ENCODE measurements around the gene MT1B. TPM values are rescaled to one million over a fixed set of nuclear protein-coding genes. Genes with fewer than 3 reads are reported as not detected.
A peak's percentile ranks its signal among the peaks of the same experiment; 100 is the strongest.

MT1B gene
- total and polyA plus RNA-seq, 2 of the 13 experiments (the other 11 are each of a cell fraction or from before 2014, with no cell fraction given): 0.89 TPM; not detected in 1

DNA sequence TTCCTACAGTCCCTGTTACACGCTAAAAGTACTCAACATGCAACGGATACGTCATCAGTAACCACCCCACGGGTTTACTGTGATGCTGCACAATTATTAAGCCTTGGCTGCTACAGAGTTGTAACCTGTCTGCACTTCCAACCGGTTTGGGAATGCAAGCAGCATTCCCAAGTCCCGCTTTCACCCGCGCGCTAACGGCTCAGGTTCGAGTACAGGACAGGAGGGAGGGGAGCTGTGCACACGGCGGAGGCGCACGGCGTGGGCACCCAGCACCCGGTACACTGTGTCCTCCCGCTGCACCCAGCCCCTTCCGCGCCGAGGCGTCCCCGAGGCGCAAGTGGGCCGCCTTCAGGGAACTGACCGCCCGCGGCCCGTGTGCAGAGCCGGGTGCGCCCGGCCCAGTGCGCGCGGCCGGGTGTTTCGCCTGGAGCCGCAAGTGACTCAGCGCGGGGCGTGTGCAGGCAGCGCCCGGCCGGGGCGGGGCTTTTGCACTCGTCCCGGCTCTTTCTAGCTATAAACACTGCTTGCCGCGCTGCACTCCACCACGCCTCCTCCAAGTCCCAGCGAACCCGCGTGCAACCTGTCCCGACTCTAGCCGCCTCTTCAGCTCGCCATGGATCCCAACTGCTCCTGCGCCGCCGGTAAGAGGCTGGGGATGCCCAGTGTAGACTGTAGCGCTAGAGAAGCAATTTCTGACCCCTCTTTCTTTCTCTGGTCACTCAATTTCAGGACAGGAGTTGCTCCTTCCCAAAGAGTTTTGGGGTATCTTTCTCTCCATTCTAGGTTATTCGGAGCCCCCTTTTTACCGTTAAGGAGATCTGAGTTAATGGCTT, 43.4 kb upstream of the MT1B start, which contains the start of gene MT2A (continued):
- TF ChIP-seq GMEB1 (CRISPR knock-in tag; IDR thresholded peaks at IDR 0.05; ENCODE audit: borderline replicate concordance) (peak; percentile 49; the same call in 1 of the 2 replicates), ZNF335 (CRISPR knock-in tag; IDR thresholded peaks at IDR 0.05) (no peak; the same call in 1 of the 2 replicates), CBX5 (CRISPR knock-in tag; IDR thresholded peaks at IDR 0.05; ENCODE audit: borderline replicate concordance) (no peak), STAT5B (CRISPR knock-in tag; IDR thresholded peaks at IDR 0.05) (peak; percentile 83), SRSF9 (IDR thresholded peaks at IDR 0.05; ENCODE audit: borderline replicate concordance, insufficient read depth, low read depth, low read length, poor library complexity, severe bottlenecking) (no peak), ZNF607 (CRISPR knock-in tag; IDR thresholded peaks at IDR 0.05; ENCODE audit: borderline replicate concordance) (peak; percentile 89; the same call in 1 of the 2 replicates), LRRFIP1 (CRISPR knock-in tag; conservative IDR thresholded peaks at IDR 0.05) (no peak), ZNF556 (CRISPR knock-in tag; IDR thresholded peaks at IDR 0.05; ENCODE audit: borderline replicate concordance) (peak; percentile 55; the same call in 1 of the 2 replicates), ZNF569 (CRISPR knock-in tag; IDR thresholded peaks at IDR 0.05; ENCODE audit: borderline replicate concordance) (no peak)
- TF ChIP-seq, protein P1, sequence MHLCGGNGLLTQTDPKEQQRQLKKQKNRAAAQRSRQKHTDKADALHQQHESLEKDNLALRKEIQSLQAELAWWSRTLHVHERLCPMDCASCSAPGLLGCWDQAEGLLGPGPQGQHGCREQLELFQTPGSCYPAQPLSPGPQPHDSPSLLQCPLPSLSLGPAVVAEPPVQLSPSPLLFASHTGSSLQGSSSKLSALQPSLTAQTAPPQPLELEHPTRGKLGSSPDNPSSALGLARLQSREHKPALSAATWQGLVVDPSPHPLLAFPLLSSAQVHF (CRISPR knock-in tag; IDR thresholded peaks at IDR 0.05): peak; percentile 83
- TF ChIP-seq, protein P2, sequence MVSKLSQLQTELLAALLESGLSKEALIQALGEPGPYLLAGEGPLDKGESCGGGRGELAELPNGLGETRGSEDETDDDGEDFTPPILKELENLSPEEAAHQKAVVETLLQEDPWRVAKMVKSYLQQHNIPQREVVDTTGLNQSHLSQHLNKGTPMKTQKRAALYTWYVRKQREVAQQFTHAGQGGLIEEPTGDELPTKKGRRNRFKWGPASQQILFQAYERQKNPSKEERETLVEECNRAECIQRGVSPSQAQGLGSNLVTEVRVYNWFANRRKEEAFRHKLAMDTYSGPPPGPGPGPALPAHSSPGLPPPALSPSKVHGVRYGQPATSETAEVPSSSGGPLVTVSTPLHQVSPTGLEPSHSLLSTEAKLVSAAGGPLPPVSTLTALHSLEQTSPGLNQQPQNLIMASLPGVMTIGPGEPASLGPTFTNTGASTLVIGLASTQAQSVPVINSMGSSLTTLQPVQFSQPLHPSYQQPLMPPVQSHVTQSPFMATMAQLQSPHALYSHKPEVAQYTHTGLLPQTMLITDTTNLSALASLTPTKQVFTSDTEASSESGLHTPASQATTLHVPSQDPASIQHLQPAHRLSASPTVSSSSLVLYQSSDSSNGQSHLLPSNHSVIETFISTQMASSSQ (IDR thresholded peaks at IDR 0.05; ENCODE audit: low read depth): no peak
- TF ChIP-seq, protein P2 (CRISPR knock-in tag; IDR thresholded peaks at IDR 0.05; ENCODE audit: borderline replicate concordance): peak; percentile 37; the same call in 1 of the 2 replicates
- TF ChIP-seq, protein P3, sequence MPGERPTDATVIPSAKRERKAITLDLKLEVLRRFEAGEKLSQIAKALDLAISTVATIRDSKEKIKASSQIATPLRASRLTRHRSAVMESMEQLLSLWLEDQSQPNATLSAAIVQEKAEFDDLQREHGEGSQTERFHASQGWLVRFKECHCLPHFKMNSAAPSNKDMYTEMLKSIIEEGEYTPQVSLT (CRISPR knock-in tag; IDR thresholded peaks at IDR 0.05; ENCODE audit: borderline replicate concordance, low read depth): peak; percentile 53; the same call in 1 of the 2 replicates
- TF ChIP-seq, protein P4, sequence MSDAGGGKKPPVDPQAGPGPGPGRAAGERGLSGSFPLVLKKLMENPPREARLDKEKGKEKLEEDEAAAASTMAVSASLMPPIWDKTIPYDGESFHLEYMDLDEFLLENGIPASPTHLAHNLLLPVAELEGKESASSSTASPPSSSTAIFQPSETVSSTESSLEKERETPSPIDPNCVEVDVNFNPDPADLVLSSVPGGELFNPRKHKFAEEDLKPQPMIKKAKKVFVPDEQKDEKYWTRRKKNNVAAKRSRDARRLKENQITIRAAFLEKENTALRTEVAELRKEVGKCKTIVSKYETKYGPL (CRISPR knock-in tag; IDR thresholded peaks at IDR 0.05): no peak
- TF ChIP-seq, protein P5, sequence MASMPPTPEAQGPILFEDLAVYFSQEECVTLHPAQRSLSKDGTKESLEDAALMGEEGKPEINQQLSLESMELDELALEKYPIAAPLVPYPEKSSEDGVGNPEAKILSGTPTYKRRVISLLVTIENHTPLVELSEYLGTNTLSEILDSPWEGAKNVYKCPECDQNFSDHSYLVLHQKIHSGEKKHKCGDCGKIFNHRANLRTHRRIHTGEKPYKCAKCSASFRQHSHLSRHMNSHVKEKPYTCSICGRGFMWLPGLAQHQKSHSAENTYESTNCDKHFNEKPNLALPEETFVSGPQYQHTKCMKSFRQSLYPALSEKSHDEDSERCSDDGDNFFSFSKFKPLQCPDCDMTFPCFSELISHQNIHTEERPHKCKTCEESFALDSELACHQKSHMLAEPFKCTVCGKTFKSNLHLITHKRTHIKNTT (CRISPR knock-in tag; IDR thresholded peaks at IDR 0.05): peak; percentile 10; the same call in 1 of the 2 replicates
